NB4 (cell line): Measurements from ENCODE around the gene SCARB1.

Experiments used
- DNase-seq: peaks from one replicate; pipeline ENCODE4 v3.0.0; 2010; ENCODE audit warnings: low read depth
- H3K4me3 ChIP-seq: one replicate; pipeline ENCODE4 v1.5.1; 2011; ENCODE audit warnings: mild to moderate bottlenecking, low read depth, low read length, moderate library complexity
- MYC ChIP-seq: IDR thresholded peaks from 2 replicates; pipeline ENCODE4 v1.6.1; 2011; ENCODE audit warnings: low read depth, low read length
- POLR2A ChIP-seq: IDR thresholded peaks from 2 replicates; pipeline ENCODE4 v1.6.1; 2011; ENCODE audit warnings: mild to moderate bottlenecking; ENCODE audit not compliant: insufficient read length; ENCODE audit errors: extremely low read depth
- TF ChIP-seq, protein P1 (sequence below): IDR thresholded peaks from one replicate; pipeline ENCODE4 v1.5.1; 2012; ENCODE audit warnings: low read depth, low read length
- TF ChIP-seq, protein P2 (sequence below): IDR thresholded peaks from 2 replicates; pipeline ENCODE4 v1.6.1; 2011; ENCODE audit warnings: low read depth, low read length

Gene SCARB1

DNA sequence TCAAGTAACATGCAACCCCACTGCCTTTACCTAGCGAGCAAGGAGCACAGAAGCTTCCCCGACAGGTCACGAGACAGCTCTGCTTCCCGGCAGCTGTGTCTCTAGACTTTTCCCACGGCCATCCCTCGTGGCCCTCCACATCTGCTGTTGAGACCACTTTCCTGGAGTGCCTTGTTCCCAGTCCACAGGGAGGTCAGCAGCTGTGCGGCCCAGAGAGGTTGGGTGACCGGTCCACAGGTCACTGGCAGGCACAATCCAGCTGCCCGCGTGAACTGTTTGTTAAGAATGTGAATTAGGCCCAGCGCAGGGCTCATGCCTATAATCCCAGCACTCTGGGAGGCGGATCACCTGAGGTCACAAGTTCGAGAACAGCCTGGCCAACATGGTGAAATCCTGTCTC, 71.5 kb downstream of the SCARB1 start:
- no peak overlapping the region for H3K4me3 ChIP-seq
- TF ChIP-seq MYC (no peak), POLR2A (no peak)
- TF ChIP-seq, protein P1, sequence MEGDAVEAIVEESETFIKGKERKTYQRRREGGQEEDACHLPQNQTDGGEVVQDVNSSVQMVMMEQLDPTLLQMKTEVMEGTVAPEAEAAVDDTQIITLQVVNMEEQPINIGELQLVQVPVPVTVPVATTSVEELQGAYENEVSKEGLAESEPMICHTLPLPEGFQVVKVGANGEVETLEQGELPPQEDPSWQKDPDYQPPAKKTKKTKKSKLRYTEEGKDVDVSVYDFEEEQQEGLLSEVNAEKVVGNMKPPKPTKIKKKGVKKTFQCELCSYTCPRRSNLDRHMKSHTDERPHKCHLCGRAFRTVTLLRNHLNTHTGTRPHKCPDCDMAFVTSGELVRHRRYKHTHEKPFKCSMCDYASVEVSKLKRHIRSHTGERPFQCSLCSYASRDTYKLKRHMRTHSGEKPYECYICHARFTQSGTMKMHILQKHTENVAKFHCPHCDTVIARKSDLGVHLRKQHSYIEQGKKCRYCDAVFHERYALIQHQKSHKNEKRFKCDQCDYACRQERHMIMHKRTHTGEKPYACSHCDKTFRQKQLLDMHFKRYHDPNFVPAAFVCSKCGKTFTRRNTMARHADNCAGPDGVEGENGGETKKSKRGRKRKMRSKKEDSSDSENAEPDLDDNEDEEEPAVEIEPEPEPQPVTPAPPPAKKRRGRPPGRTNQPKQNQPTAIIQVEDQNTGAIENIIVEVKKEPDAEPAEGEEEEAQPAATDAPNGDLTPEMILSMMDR = no peak
- TF ChIP-seq, protein P2, sequence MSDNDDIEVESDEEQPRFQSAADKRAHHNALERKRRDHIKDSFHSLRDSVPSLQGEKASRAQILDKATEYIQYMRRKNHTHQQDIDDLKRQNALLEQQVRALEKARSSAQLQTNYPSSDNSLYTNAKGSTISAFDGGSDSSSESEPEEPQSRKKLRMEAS = no peak
- no peak for DNase-seq

DNA sequence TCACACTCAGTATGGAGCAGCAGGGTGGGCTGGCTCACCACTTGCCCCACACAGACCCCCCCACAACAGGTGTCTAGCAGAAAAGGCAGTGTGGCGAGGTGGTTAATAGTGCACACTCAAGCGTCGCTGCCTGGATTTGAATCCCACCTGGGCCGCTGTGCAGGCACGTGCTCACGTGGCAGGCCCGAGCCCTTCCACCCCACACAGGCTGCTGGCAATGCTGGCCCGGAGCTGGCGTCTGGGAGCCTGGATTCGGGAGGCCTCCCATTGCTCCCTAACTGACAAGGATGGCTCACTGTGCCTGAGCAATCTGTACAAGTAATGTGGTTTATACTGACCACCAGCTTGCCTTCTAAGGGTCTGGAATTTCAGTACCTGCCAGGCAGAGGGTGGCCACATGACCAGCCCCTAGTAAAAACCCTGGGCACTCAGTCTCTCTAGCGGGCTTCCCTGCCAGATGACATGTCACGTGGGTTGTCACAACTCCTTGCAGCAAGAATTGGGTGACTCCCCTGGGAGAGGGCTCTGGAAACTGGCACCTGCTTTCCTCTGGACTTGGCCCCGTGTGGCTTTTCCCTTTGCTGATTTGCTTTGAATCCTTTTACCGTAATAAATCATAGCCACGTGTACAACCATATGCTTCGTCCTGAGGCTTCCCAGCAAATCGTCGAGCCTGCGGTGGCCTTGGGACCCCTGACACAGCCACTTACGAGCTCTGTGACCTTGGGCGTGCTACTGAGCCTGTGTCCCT, 72.8 kb downstream of the SCARB1 start:
- TF ChIP-seq MYC (no peak), POLR2A (no peak)
- TF ChIP-seq, protein P2 = no peak
- H3K4me3 ChIP-seq = no peak overlapping the region
- DNase-seq = no peak

DNA sequence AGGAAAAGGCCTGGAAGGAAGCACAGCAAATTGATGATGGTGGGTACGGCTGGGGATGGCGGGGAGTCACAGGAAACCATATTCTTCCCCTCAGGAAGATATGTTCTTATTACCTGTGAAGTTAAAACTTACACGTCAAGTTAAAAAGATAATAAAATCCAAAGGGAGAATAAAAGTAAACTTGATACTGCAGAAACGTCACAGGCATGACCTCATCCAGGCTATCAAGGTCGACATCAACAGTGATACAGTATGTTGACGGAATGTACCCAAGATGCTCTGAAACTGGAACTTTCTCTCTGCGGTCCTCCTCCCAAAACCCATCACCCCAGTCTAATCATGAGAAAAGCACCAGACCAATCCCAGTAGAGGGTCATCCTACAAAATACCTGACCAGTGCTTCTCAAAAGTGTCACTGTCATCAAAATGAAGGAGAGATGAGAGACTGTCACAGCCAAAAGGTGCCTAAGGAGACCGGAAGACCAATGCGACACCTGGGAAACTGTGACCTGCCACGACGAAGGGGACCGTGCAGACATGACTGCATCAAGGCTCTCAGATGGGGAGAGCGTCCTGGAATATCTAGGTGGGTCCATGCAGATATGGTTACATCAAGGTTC, 74.6 kb downstream of the SCARB1 start:
- DNase-seq = no peak
- no peak overlapping the region for H3K4me3 ChIP-seq
- TF ChIP-seq, protein P2 = no peak
- no peak for TF ChIP-seq MYC
- no peak for TF ChIP-seq POLR2A
- TF ChIP-seq, protein P1 = no peak

DNA sequence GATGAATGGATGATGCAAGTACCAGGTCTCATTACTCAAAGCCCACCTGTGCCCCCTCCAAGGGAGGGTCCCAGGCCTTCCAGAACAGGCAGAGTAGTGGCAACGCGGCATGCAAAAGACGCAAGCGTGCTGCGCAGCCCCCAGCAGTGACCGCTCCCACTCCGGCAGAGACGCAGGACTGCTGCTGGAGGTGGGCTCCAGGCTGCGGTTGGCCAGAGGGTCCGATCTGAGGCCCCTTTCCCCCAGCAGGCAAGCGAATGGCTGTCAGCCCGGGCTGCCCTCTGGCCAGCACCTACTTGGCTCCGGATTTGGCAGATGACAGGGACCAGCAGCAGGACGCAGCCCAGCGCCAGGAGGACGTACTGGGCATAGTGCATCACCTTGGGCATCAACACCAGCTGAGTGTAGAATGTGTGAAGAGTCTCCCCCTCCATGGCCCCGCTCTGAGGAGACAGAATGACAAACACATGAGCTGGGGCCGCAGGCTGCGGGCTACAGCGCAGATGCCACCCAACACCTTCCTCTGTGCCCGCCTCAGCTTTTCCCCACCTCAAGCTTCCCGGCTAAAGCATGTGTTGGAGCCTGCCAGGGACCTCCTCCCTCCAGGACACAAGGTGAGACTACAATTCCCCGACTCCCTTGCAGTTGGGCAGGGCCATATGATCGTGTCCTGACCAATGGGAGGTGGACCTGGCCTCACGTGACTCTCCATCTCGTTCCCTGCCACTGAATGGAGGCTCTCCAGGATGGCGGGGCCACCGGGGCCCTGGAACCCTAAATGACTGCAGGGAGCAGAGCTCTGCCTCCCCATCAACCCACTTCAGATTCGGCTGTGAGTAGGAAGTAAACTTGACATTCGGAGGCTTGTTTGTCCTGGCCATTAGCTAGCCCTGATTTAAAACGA, 77.4 kb downstream of the SCARB1 start:
- no peak for DNase-seq
- no peak overlapping the region for H3K4me3 ChIP-seq
- no peak for TF ChIP-seq MYC
- no peak for TF ChIP-seq POLR2A
- TF ChIP-seq, protein P1 = no peak
- TF ChIP-seq, protein P2 = no peak

DNA sequence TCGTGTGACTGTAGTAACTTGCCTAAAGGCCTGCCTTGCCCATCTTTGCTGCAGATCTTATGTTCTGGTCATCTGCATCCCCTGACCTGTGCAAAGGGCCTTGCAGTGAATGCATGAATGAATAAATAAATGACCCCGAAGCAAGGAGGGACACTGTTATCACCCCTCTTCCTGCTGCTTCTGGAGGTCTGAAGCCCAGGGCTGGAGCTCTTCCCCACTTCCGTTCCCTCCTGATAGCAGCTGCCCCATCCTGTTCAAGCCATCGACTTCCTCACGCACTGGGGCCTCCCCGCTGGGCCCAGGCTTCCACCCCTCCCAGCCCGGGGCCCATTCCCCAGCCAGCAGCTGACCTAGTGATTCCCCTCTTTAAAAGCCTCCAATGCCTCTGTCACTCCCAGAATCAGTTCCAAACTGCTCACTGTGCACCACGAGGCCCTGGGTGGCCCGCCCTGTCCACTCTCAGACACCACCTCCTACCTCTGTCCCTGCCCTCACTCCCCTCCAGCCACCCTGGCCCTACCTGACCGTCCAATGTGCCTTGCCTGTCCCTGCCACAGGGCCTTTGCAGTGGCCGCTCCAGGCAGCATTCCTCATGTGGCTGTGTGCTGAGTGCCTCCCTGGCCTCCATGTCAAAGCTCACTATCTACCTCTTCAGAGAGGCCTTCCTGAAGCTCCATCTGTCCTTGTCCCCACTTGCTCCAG, 78.6 kb downstream of the SCARB1 start:
- DNase-seq = no peak
- TF ChIP-seq, protein P1 = no peak
- TF ChIP-seq MYC (no peak), POLR2A (no peak)
- no peak overlapping the region for H3K4me3 ChIP-seq
